OCI-LY1 (cell line): ENCODE results near the gene USP27X.

Source experiments
- CTCF ChIP-seq: fragments of 200-600 bp; sonication (generic), shearing (Covaris generic); IDR thresholded peaks from 2 replicates; pipeline ENCODE4 v1.5.1; 2017; ENCODE audit warnings: mild to moderate bottlenecking, antibody characterized with exemption, low read length, moderate library complexity, mixed read lengths
- EZH2 ChIP-seq: fragments of 200-600 bp; sonication (generic), shearing (Covaris generic); IDR thresholded peaks from 2 replicates; pipeline ENCODE4 v1.8.0; 2017; ENCODE audit warnings: borderline replicate concordance, mixed run types, mild to moderate bottlenecking, antibody characterized with exemption, low read length, moderate library complexity, mixed read lengths

DNA sequence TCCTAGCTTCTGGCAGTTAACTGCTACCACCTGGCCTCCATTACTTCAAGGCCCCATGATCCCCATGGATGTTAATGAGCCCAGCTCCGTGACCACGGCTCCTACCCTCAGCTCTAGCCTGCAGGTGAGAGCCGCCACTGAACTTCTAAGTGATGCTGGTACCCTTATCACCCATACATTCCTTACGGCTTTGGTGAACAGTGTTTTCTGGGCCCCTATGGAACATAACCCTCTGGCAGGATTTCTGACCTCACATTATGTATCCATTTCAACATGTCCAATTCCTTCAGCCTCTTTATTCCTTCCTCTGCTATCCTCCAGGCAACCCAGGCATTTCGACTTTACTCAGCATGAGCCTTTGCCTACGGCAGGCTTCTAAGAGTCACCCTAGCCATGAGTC is 25.6 kb upstream of the USP27X start:
- no peak for TF ChIP-seq CTCF
- no peak for TF ChIP-seq EZH2
